ENCODE results near the gene CPEB2. TPM values are rescaled to one million over a fixed set of nuclear protein-coding genes. Genes with fewer than 3 reads are reported as not detected.

Gene CPEB2
- total and polyA plus RNA-seq, 9 of the 15 experiments (the other 6 are each of a cell fraction or from before 2014, with no cell fraction given) = 0.39 to 3.0 (median 1.4) TPM

DNA sequence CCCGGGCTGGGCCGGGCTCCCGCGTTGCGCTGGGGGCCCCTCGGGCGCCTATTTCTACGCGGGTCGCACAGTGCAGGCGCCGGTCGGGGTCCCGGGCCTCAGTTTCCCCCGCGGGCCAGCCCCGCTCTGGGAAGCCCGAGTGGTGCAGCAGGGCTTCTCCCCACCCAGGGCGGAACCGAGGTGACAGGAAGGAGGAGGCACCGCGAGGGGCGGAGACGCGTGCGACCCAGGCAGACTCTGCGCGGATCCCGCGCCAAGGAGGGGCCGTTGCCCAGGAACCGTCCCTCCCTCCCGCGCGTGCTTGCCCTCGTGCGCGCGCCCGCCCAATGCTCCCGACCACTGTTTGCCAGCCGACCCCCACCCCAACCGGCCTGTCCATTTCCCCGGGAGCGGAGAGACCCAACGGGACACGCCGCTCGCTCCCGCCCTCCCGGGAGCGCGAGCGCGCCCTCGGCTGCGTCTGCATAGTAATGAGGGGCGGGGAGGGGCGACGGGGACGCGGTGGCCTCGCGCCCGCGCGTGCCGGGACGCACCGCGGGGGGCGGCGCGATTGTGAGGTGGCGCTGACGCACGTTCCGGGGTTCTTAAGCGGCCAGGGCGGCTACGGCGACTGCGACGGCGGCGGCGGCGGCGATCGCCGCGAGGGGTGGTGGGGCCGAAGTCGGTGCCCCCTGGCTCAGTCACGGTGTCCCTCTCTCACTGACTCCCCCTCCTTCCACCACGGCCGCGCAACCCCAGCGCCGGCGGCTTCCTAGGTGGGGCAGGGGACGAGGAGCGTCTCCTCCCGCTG lies at the start of gene CPEB2 (continued):
- TF ChIP-seq, protein P1, sequence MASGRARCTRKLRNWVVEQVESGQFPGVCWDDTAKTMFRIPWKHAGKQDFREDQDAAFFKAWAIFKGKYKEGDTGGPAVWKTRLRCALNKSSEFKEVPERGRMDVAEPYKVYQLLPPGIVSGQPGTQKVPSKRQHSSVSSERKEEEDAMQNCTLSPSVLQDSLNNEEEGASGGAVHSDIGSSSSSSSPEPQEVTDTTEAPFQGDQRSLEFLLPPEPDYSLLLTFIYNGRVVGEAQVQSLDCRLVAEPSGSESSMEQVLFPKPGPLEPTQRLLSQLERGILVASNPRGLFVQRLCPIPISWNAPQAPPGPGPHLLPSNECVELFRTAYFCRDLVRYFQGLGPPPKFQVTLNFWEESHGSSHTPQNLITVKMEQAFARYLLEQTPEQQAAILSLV (tag; IDR thresholded peaks at IDR 0.05) = no peak
- no peak for TF ChIP-seq BACH1 (tag; IDR thresholded peaks at IDR 0.05)
- TF ChIP-seq, protein P2, sequence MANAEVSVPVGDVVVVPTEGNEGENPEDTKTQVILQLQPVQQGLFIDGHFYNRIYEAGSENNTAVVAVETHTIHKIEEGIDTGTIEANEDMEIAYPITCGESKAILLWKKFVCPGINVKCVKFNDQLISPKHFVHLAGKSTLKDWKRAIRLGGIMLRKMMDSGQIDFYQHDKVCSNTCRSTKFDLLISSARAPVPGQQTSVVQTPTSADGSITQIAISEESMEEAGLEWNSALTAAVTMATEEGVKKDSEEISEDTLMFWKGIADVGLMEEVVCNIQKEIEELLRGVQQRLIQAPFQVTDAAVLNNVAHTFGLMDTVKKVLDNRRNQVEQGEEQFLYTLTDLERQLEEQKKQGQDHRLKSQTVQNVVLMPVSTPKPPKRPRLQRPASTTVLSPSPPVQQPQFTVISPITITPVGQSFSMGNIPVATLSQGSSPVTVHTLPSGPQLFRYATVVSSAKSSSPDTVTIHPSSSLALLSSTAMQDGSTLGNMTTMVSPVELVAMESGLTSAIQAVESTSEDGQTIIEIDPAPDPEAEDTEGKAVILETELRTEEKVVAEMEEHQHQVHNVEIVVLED (CRISPR knock-in tag; IDR thresholded peaks at IDR 0.05) = peak; percentile 90
- no peak for TF ChIP-seq CBFA2T3 (IDR thresholded peaks at IDR 0.05)
- TF ChIP-seq RUNX1 (IDR thresholded peaks at IDR 0.05; ENCODE audit: low read depth) = 0 out of 2 replicates have a peak, but pooled peaks have one; percentile 53
- TF ChIP-seq NR2C1 (IDR thresholded peaks at IDR 0.05) = no peak
- no peak for TF ChIP-seq NR2C1 (tag; IDR thresholded peaks at IDR 0.05)
- TF ChIP-seq CBX2 (IDR thresholded peaks at IDR 0.05; ENCODE audit: insufficient read depth, low read length, poor library complexity, severe bottlenecking) = no peak
- TF ChIP-seq ZNF133 (CRISPR knock-in tag; IDR thresholded peaks at IDR 0.05) = no peak
- TF ChIP-seq ZNF79 (CRISPR knock-in tag; IDR thresholded peaks at IDR 0.05; ENCODE audit: low read depth) = no peak
- 0 out of 2 replicates have a peak, but pooled peaks have one; percentile 38 for TF ChIP-seq BRD4 (IDR thresholded peaks at IDR 0.05)
- no peak for TF ChIP-seq FOXA3 (CRISPR knock-in tag; conservative IDR thresholded peaks at IDR 0.05 in 1 of 2, IDR thresholded peaks at IDR 0.05 in 1 of 2)
- peak; percentile 67 for TF ChIP-seq MTA3 (IDR thresholded peaks at IDR 0.05; ENCODE audit: borderline replicate concordance)
- TF ChIP-seq ZNF785 (CRISPR knock-in tag; IDR thresholded peaks at IDR 0.05) = no peak
- no peak for TF ChIP-seq ZBTB8A (IDR thresholded peaks at IDR 0.05; ENCODE audit: partially characterized antibody)
- peak; percentile 60 for TF ChIP-seq EP400 (IDR thresholded peaks at IDR 0.05)
- no peak for TF ChIP-seq FOXK2 (conservative IDR thresholded peaks at IDR 0.05 in 1 of 2, IDR thresholded peaks at IDR 0.05 in 1 of 2; ENCODE audit: low read depth in 2 of 2)
- TF ChIP-seq FOXM1 (IDR thresholded peaks at IDR 0.05; ENCODE audit: low read depth) = no peak
- TF ChIP-seq FOXM1 (CRISPR knock-in tag; IDR thresholded peaks at IDR 0.05; ENCODE audit: low read depth) = no peak
- no peak for TF ChIP-seq ARHGAP35 (IDR thresholded peaks at IDR 0.05; ENCODE audit: partially characterized antibody)
- TF ChIP-seq NUFIP1 (IDR thresholded peaks at IDR 0.05; ENCODE audit: partially characterized antibody) = no peak
- no peak for TF ChIP-seq ZNF354B (CRISPR knock-in tag; IDR thresholded peaks at IDR 0.05)
- TF ChIP-seq, protein P3, sequence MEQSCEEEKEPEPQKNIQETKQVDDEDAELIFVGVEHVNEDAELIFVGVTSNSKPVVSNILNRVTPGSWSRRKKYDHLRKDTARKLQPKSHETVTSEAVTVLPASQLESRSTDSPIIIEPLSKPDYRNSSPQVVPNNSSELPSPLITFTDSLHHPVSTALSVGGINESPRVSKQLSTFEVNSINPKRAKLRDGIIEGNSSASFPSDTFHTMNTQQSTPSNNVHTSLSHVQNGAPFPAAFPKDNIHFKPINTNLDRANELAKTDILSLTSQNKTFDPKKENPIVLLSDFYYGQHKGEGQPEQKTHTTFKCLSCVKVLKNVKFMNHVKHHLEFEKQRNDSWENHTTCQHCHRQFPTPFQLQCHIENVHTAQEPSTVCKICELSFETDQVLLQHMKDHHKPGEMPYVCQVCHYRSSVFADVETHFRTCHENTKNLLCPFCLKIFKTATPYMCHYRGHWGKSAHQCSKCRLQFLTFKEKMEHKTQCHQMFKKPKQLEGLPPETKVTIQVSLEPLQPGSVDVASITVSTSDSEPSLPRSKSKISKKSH (CRISPR knock-in tag; IDR thresholded peaks at IDR 0.05) = no peak
- no peak for TF ChIP-seq JUN (IDR thresholded peaks at IDR 0.05; ENCODE audit: borderline replicate concordance, low read depth, low read length)
- TF ChIP-seq JUN (CRISPR knock-in tag; IDR thresholded peaks at IDR 0.05; ENCODE audit: borderline replicate concordance) = no peak
- peak; percentile 64 for TF ChIP-seq ZNF584 (CRISPR knock-in tag; IDR thresholded peaks at IDR 0.05; ENCODE audit: low read depth)
- no peak for TF ChIP-seq TCF7L2 (IDR thresholded peaks at IDR 0.05; ENCODE audit: low read depth, low read length)
- no peak for TF ChIP-seq MTA1 (IDR thresholded peaks at IDR 0.05; ENCODE audit: borderline replicate concordance)
